AML-193 (cell line): Measurements from ENCODE around the gene LIAS.
"Not testable (repeated sequence)": the region's sequence is repeated elsewhere in the genome, so short reads cannot be mapped to it uniquely, and the experiment has no call there.

ENCODE experiments used
- DNase-seq, 2 experiments: peaks; one replicate each; lab custom pipeline; 2025; lab: John Stamatoyannopoulos, UW

Gene LIAS

DNA sequence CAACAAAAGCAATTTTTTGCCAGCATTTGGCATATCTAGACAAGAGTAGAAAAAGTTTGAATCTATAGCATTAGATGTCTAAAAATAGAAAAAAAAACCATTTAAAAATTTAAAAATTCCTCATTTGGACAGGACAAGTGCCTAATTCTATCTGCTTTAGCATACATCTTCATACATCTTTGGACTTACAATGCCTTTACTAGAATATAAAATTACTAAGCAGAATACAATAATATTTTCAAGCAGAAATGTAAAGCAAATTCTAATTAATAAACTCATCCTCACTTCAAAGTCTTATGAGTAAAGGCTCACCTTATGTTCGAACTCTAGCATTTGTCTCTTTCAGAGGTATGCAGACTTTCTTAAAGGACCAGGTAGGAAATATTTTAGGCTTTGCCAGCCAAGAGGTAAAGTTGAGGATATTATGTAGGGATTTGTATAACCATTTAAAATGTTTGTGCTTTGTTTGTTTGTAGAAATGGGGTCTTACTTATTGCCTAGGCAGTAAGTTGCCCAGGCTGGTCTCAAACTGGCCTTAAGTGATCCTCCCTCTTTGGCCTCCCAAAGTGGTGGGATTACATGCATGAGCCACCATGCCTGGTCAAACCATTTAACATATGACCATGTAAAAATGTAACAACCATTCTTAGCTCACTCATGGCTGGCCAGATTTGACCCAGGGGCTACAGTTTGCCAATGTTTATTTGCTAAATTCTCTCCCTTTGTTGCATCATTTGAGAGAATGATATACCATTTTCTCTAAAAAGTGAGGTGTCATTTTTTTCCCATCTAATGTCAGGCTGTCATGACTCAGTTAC, 39.3 kb downstream of the LIAS start:
- DNase-seq, result no peak

- DNase-seq, result no peak
These were observed 39.8 kb downstream of the LIAS start for GRCh38 chr4:39498727-39499020.

DNA sequence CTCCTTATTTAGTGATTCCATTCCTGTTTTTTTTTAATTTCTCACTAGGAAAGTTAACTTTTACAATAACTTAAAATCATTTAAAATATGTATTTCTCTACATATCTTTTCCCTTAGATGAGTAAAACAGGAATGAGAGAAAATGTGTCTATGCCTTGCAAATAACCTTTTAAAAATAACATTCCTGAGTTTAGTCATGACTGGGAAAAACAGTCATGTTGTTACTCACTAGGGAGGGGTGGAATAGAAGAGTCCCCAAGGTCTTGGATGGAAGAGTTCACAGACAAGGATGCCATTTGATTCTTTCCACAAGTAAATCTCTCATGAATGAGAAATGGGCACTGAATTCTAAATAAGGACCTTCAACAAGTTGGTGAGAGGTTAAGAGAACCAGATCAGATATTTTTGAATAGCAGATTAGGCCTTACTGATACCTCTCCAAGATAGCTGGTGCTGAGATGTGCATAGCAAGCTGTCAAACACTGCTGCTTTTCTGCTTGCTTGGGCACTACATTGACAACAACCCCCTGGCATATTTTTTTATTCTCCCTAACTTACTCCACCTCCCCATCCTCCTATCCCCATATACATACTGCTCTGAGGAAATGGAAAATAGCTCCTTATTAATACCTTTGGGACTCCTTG, 43.3 kb downstream of the LIAS start:
- DNase-seq, result no peak

DNA sequence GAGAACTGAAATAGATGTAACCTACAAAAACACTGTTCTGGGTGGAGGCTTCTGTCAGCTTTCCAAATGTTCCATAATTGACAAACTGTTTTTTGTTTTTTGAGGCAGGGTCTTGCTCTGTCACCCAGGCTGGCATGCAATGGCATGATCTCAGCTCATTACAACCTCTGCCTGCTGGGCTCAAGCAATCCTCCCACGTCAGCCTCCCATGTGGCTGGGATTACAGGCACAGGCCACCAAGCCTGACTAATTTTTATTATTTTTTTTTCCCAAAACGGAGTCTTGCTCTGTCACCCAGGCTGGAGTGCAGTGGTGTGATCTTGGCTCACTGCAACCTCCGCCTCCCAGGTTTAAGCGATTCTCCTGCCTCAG, 43.8 kb downstream of the LIAS start:
- DNase-seq, result not testable (repeated sequence)

GRCh38 chr4:39504538-39504937, 45.7 kb downstream of the LIAS start:
- no peak for DNase-seq

- no peak for DNase-seq
These were observed 46.7 kb downstream of the LIAS start for GRCh38 chr4:39505581-39505980.

GRCh38 chr4:39510348-39510929, 51.6 kb downstream of the LIAS start:
- no peak for DNase-seq

DNA sequence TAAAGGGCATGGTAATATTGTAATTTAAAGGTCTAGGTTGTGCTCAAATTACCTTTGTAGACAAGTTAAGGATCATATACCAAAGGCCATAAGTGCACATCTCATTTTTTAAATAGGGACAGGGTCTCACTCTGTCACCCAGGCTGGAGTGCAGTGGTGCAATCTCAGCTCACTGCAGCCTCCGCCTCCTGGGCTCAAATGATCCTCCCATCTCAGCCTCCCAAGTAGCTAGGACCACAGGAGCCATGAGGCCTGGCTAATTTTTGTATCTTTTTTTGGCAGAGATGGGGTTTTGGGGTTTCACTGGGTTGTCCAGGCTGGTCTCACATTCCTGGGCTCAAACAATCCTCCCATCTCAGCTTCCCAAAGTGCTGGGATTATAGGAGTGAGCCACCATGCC, 55.4 kb downstream of the LIAS start:
- DNase-seq, result not testable (repeated sequence)

- no peak for DNase-seq
These were observed 56.1 kb downstream of the LIAS start for GRCh38 chr4:39514888-39515401.

- not testable (repeated sequence) for DNase-seq
These were observed 57.0 kb downstream of the LIAS start for GRCh38 chr4:39515669-39516401.

DNA sequence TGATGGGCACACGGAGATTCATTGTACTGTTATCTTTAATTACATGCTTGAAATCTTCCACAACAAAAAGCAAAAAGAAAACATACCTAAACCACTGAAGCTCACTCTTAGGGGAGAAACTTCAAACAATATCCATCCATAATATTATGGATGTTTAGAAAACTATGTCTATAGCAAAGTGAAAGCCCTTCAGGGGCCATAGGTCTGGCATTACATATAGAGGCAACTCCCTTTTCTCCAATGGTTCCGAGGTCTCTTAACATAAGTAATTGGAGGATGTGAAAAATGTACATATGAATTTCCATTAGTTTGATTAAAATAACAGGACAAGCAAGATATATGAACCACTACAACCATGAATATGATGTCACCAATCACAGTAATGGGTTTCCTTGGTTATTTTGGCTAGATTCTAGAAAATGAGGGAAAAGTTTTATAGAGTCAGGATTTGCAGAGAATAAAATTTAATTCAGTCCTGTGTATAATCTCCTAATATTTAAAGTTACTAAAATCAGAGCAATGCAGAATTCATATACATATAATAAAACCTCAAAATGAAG, 57.6 kb downstream of the LIAS start:
- no peak for DNase-seq

- DNase-seq, result no peak
These were observed 59.6 kb downstream of the LIAS start for GRCh38 chr4:39518484-39518883.

GRCh38 chr4:39521253-39521919, 62.5 kb downstream of the LIAS start:
- DNase-seq, result no peak

DNA sequence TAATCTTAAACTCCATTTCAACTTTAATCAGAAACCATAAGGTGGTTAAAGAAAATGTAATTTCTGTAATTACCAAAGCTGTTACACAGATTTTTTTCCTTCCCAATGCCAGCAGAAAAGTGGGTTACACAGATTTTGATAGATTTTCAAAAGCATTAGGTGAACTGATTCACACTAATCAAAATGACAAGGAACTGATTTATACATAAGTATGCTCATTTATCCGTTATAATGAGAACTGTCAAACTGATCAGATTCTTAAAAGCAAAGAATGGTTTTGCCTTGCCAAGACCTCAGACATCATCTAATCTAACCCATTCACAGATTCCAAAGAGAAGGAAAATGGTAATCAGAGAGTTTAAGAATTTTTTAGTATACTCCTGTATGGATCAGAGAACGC, 63.2 kb downstream of the LIAS start:
- DNase-seq, result no peak

DNA sequence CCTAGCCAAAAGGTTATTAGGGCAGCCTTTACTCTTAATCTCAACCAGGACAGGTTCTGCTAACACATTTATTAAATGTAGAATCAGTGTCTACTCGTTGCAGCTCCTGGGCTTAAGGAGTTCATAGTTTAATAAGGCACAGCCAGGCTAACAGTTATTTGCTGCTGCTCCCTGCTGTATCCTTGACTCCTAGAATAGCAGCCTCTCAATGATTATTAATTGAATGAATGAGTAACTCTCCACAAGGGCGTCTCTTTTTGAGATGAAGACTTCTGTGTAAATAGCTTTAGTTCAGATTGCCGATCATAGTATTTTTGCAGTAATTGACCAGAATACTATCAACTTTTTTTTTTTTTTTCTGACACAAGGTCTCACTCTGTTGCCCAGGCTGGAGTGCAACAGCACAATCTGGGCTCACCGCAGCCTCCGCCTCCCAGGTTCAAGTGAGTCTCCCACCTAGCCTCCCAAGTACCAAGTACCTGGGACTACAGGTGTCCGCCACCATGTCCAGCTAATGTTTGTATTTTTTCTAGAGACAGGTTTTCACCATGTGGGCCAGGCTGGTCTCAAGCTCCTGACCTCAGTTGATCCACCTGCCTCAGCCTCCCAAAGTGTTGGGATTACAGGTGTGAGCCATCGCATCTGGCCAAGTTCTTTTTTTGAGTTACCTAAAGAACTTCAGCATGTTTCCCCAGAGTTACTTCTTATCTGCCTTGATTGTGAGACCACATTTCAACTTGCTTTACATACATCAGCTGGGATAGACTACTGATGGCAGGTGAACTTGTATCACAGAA, 65.5 kb downstream of the LIAS start:
- no peak for DNase-seq

GRCh38 chr4:39525822-39526690, 67.2 kb downstream of the LIAS start:
- no peak for DNase-seq

DNA sequence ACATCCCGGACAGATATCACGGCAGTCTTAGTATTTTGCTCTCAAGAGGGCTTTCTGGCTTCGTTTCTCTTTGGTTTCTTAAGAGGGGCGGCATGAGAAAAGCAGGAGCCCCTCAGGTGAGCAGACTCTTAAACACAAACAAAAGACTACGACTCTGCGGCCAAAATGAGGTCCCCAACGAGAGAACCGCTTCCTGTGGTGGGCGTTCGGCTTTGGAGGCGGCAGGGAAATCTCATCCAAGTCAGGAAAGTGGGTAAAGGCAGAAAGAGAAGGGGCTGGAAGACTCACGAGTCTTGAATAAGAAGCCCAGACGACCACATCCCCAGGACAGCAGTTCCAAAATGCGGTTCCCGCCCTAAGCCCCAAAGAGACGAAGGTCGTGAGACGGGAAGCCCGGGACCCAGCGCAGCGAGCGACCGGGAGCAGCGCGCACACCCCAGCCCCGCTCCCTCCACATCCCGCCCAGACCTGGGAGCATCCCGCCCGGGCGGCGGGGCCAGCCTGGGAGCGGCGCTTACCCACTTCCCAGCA, 68.0 kb downstream of the LIAS start:
- no peak for DNase-seq

GRCh38 chr4:39527296-39528060, 68.6 kb downstream of the LIAS start, which contains the start of gene UGDH:
Gene UGDH, minus strand, starts transcription at chr4:39527439. Its CDS starts 5,927 bp downstream, at chr4:39521512.
- DNase-seq, result peak; percentile 88 to 94

- no peak for DNase-seq
These were observed 69.2 kb downstream of the LIAS start for GRCh38 chr4:39528061-39528465.
